Vagina (tissue), 2 donors: ENCODE measurements around the gene PRR5L. TPM values are rescaled to one million over a fixed set of nuclear protein-coding genes. Genes with fewer than 3 reads are reported as not detected.
"Not testable (repeated sequence)": the region's sequence is repeated elsewhere in the genome, so short reads cannot be mapped to it uniquely, and the experiment has no call there.

Experiments used
- DNase-seq, 2 donors: peaks; one replicate each; pipeline ENCODE4 v3.0.0-alpha.2; 2017; ENCODE audit errors: extremely low spot score in 2 of 2
- H3K27ac ChIP-seq: fragments of 200-600 bp; sonication (generic); one replicate; pipeline ENCODE4 v1.5.1; 2019
- H3K27me3 ChIP-seq: fragments of 200-600 bp; sonication (generic); one replicate; pipeline ENCODE4 v1.5.1; 2019
- H3K36me3 ChIP-seq, 2 donors: fragments of 200-600 bp; sonication (generic); one replicate each; pipeline ENCODE4 v1.5.1; 2017 to 2019
- H3K4me1 ChIP-seq: fragments of 200-600 bp; sonication (generic); one replicate; pipeline ENCODE4 v1.5.1; 2019
- H3K4me3 ChIP-seq, 2 donors: fragments of 200-600 bp; sonication (generic); 1 replicate in 1 of 2; 2 replicates in 1 of 2; pipeline ENCODE4 v1.5.1; 2016 to 2019
- H3K9me3 ChIP-seq: fragments of 200-600 bp; sonication (generic); one replicate; pipeline ENCODE4 v1.5.1; 2019
- CTCF ChIP-seq, 3 experiments: fragments of 450-650 bp in 2 of 3; fragments of 200-600 bp in 1 of 3; sonication (generic) in 1 of 3; IDR thresholded peaks; one replicate each; pipeline ENCODE4 v1.5.1; 2017 to 2019; ENCODE audit warnings: antibody characterized with exemption in 3 of 3, mild to moderate bottlenecking in 2 of 3, moderate library complexity in 2 of 3
- POLR2A ChIP-seq, 2 donors: fragments of 450-650 bp; IDR thresholded peaks; one replicate each; pipeline ENCODE4 v1.6.1; 2017; ENCODE audit warnings: antibody characterized with exemption in 2 of 2, mild to moderate bottlenecking in 2 of 2, moderate library complexity in 2 of 2
- POLR2AphosphoS5 ChIP-seq, 2 donors: sonication (generic); formaldehyde crosslinking; IDR thresholded peaks; one replicate each; pipeline ENCODE4 v1.9.0; 2017; ENCODE audit warnings: antibody characterized with exemption in 2 of 2, mild to moderate bottlenecking in 2 of 2, low read depth in 1 of 2; ENCODE audit not compliant: insufficient read depth in 1 of 2
- intact Hi-C: fragments of 100-400 bp; cut with DNase I; formaldehyde crosslinking; loops from one replicate; pipeline ENCODE4 v1.15.1; 2023
- total RNA-seq: library from RNA; depleted of rRNA; stranded (reverse); fragments of >200 nt; gene quantifications from one replicate; pipeline ENCODE4 v1.2.3, GENCODE V29; 2016

Gene PRR5L
- total RNA-seq, 1 donor from 2014 or later, result 27.5 TPM

DNA sequence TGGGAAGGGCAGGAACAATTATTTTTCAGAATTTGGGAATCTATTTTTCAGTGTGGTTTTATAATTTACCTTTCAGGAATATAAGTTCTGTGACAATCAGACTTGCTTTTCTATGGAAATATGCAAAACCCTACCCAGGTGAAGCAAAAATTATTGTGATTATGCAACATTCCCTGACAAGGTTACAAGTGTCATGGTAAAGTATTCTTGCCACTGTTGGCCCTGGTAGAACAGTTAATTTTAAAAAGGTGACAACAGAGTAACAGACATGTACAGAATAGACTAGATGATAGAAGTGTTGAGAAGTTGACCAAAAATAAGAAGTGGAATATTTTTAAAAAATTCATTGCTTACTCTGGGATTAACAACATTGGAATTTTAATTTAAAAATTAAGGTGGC, 184.7 kb downstream of the PRR5L start:
- H3K4me1 ChIP-seq, result no peaks in the 10 kb centered on the region
- no peak for DNase-seq

GRCh38 chr11:36483042-36483441, 187.0 kb downstream of the PRR5L start:
- H3K36me3 ChIP-seq, H3K27ac ChIP-seq: not testable (repeated sequence)

More for the DNA sequence above, 184.7 kb downstream of the PRR5L start:
- no peaks in the 10 kb centered on the region for H3K9me3 ChIP-seq
- H3K27ac ChIP-seq, result no peak overlapping the region
- no peaks in the 10 kb centered on the region for H3K36me3 ChIP-seq
- TF ChIP-seq CTCF (IDR thresholded peaks at IDR 0.05) (no peak), POLR2A (IDR thresholded peaks at IDR 0.05) (no peak), POLR2AphosphoS5 (IDR thresholded peaks at IDR 0.05; ENCODE audit: insufficient read depth in 1 of 2, low read depth in 1 of 2) (no peak)
- no peak overlapping the region for H3K4me3 ChIP-seq
- intact Hi-C loops, result no loop called here
- no peaks in the 10 kb centered on the region for H3K27me3 ChIP-seq

DNA sequence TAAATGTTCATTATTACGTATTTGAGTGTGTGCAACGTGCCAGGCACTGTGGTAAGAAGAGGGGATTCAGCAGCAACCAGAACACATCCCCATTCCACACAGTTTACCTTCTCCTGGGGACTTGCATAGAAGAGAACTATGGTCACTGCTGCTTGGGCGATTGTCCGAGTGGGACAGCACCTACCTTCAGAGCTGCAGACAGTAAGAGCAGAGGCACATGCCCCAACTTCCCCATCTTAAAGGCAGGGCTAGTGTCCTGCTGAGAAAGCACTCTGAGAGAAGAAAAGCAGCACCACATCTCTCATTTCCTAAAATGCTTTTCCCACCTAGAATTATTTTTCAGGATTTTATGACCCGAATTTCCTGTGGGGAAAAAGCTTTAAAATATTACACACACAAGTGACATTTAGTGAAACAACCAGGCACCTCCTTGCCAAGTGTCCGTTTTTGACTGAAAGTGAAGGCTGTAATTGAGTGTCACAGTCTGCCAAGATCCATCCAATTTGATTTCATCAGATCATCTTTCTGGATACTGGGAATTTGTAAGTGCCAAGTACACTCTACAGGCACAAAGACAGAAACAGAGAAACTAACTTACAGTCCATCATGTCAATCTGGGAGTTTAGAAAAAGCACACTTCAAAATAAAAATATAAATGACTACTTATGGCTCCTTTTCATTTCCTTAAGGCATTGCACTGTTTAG, 189.4 kb downstream of the PRR5L start:
- DNase-seq, result no peak
- intact Hi-C loops, result no loop called here
- Histone ChIP-seq H3K27me3 (no peaks in the 10 kb centered on the region), H3K4me1 (peaks cover 10% of the 10 kb centered on the region), H3K9me3 (no peaks in the 10 kb centered on the region), H3K36me3 (peaks cover 0 to 17% of the 10 kb centered on the region in 2 donors), H3K4me3 (no peak overlapping the region), H3K27ac (no peak overlapping the region)
- TF ChIP-seq CTCF (IDR thresholded peaks at IDR 0.05) (no peak), POLR2A (IDR thresholded peaks at IDR 0.05) (no peak), POLR2AphosphoS5 (IDR thresholded peaks at IDR 0.05; ENCODE audit: insufficient read depth in 1 of 2, low read depth in 1 of 2) (no peak)

More at GRCh38 chr11:36483042-36483441, 187.0 kb downstream of the PRR5L start:
- H3K4me3 ChIP-seq, H3K9me3 ChIP-seq, intact Hi-C loops, DNase-seq, H3K27me3 ChIP-seq, H3K4me1 ChIP-seq: not testable (repeated sequence)

DNA sequence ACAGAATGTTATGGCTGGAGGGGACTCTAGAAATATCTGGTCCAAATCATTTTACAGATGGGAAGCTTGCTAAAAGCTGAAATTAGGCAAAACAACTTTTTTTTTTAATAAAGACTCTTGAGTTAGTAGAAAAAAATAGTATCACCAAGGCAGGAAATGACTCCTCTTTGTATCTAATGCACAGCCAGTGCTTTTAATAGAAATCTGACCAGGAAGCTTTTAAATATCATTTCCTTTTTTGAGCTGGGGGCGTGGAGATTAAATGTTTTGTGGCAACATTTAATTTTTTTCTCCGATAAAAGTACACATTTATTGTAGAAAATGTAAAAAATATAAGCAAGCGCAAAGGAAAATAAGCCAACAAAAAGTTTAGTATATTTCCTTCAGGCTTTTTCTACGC, 191.5 kb downstream of the PRR5L start:
- no peak overlapping the region for H3K4me3 ChIP-seq
- intact Hi-C loops, result no loop called here
- no peaks in the 10 kb centered on the region for H3K27me3 ChIP-seq
- no peak overlapping the region for H3K27ac ChIP-seq
- DNase-seq, result no peak
- TF ChIP-seq POLR2A (IDR thresholded peaks at IDR 0.05), result no peak
- no peak for TF ChIP-seq POLR2AphosphoS5 (IDR thresholded peaks at IDR 0.05; ENCODE audit: insufficient read depth in 1 of 2, low read depth in 1 of 2)
- no peak for TF ChIP-seq CTCF (IDR thresholded peaks at IDR 0.05)
- H3K9me3 ChIP-seq, result no peaks in the 10 kb centered on the region
- H3K36me3 ChIP-seq, result peaks cover 4 to 32% of the 10 kb centered on the region in 2 donors
- peaks cover 10% of the 10 kb centered on the region for H3K4me1 ChIP-seq

DNA sequence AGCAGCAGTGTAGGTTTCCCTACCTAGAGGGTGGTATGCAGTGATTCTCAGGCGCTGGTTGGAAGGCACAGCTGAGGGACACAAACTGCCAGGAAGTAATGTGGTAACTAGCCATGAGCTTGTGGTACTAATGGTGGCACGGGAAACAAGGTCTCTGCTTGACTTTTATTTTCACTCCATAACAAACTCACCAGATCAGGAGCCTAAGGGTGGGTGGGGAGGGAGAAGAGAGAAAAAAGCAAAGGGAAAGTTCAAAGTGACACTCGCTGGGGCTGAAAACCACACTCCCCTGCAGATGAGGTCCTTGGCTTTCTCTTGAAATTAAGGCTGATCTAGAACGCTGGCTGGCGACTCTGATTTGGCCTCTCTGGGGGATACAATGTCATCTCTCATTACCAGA, 192.0 kb downstream of the PRR5L start:
- Histone ChIP-seq H3K36me3 (peaks cover 4 to 32% of the 10 kb centered on the region in 2 donors), H3K9me3 (no peaks in the 10 kb centered on the region), H3K4me3 (no peak overlapping the region), H3K27me3 (no peaks in the 10 kb centered on the region), H3K4me1 (peaks cover 10% of the 10 kb centered on the region), H3K27ac (no peak overlapping the region)
- intact Hi-C loops, result no loop called here
- no peak for TF ChIP-seq POLR2A (IDR thresholded peaks at IDR 0.05)
- no peak for TF ChIP-seq CTCF (IDR thresholded peaks at IDR 0.05)
- no peak for TF ChIP-seq POLR2AphosphoS5 (IDR thresholded peaks at IDR 0.05; ENCODE audit: insufficient read depth in 1 of 2, low read depth in 1 of 2)
- DNase-seq, result no peak
